Ovary (tissue), 3 donors: ENCODE results near the gene RPS6KL1.

Experiments used
- CTCF ChIP-seq, 3 donors: fragments of 450-650 bp in 2 of 3; fragments of 200-600 bp in 1 of 3; IDR thresholded peaks; one replicate each; pipeline versions ENCODE4 v1.5.1 to v1.8.0; 2016 to 2022; ENCODE audit warnings: antibody characterized with exemption in 3 of 3, mild to moderate bottlenecking in 1 of 3
- EP300 ChIP-seq: sonication (generic); formaldehyde crosslinking; IDR thresholded peaks from one replicate; pipeline ENCODE4 v1.6.1; 2017; ENCODE audit warnings: antibody characterized with exemption
- POLR2A ChIP-seq: fragments of 450-650 bp; IDR thresholded peaks from one replicate; pipeline ENCODE4 v1.6.1; 2017; ENCODE audit warnings: antibody characterized with exemption, mild to moderate bottlenecking, moderate library complexity
- donor health status: DM: no; HTN: no; CAD: no.

- TF ChIP-seq CTCF (IDR thresholded peaks at IDR 0.05) (no peak), POLR2A (no peak), EP300 (no peak)
Measured at GRCh38 chr14:74864198-74864597, 58.9 kb downstream of the RPS6KL1 start.
